ENCODE results near the gene BICD2. TPM values are rescaled to one million over a fixed set of nuclear protein-coding genes. Genes with fewer than 3 reads are reported as not detected.
"Not testable (repeated sequence)": the region's sequence is repeated elsewhere in the genome, so short reads cannot be mapped to it uniquely, and the experiment has no call there.

BICD2 gene
- 10 to 100 TPM; 13.3 to 14.2 TPM for total RNA-seq

DNA sequence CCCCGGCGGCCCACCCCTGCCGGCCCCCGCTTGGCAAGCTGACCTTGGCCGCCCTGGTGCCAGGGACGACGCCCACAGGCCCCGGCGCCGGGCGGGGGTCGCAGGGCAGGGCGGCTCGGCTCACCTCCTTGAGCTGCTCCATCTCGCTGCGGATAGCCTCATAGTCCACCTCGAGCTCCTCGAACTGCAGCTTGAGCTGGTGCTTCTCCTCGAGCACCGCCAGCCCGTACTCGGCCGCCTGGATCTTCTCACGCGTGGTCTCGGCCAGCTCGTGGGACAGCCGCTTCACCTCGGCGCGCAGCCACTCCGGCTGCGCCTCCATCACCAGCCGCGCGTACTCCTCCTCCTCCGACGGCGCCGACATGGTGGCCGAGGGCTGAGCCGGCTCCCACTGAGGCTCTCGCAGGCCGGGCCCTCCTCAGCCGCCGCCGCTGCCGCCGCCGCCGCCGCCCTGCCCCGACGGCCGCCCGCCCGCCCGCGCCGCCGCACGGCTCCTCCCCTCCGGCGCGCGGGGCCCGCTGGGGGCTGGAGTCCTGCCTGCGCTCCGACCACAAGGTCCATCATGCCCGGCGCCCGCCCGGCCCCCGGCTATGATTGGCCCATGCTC, at the start of gene BICD2:
BICD2 (minus strand) TSS at position 453 of the 607 bp plus-strand sequence; CDS start at position 364, 89 bp downstream.
- ChIA-PET CTCF (interaction anchor here (0.6 to 1.8 kb wide), 8 partner anchors 25 to 624 kb away, joined by 3 to 8 read pairs (median 3); no protein-coding TSS in a partner anchor), POLR2A (interaction anchor here (1.4 to 1.6 kb wide), 2 partner anchors 94 kb away, joined by 4 to 6 read pairs; partner anchors contain the start of gene IPPK)
- no peak for ATAC-seq
- Mint-ChIP-seq H3K4me1 (peaks cover 45% of the 10 kb centered on the region), H3K27ac (peak within 1 kb of the TSS; percentile 90), H3K27me3 (no peaks in the 10 kb centered on the region), H3K36me3 (ENCODE audit: low read depth) (peaks cover 3% of the 10 kb centered on the region), H3K9me3 (ENCODE audit: low read depth) (no peaks in the 10 kb centered on the region), H3K4me3 (peak within 1 kb of the TSS; percentile 89)
- DNase-seq, result no peak
- intact Hi-C loops (cut with DNase I, micrococcal nuclease), result loop anchor here (1.0 to 10.0 kb wide), 6 partner anchors 48 to 1402 kb away; partner anchors contain the start of genes CARD19 (in 1 of the 2), FAM120A (in 1 of the 2), IARS1 (in 1 of the 2) and ZNF484 (in 1 of the 2)

DNA sequence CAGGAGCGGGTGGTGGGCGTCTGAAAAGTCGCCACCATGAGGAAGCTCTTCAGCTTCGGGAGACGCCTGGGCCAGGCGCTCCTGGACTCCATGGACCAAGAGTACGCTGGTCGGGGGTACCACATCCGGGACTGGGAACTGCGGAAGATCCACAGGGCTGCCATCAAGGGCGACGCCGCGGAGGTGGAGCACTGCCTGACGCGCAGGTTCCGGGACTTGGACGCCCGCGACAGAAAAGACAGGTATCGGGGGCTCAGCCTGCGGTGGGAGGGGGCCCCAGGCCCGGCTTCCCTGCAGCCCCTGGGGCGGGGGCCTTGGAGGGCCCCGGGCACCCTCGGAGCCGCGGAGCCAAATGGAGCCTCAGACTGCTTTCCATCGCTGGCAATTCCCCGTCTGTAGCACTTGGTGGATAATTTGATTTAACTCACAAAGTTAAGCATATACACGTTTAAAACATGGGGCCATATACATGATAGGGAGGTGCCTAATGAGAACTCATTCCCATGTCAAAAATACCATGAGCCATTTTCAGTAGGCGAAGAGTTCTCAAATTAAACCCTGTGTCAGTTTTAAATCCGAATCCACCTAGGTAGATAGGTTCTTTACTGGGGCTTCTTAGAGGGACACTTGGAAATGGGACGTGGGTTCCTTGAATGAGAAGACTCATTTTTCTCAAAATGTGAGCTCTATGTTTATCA, 45.1 kb upstream of the BICD2 start:
- not testable (repeated sequence) for ATAC-seq
- intact Hi-C loops (cut with DNase I, micrococcal nuclease), result loop anchor here in 1 of 2 experiments (1.0 to 5.0 kb wide), 2 partner anchors 44 to 92 kb away; no protein-coding TSS in a partner anchor
- CTCF ChIA-PET, result interaction anchor here (0.8 to 1.1 kb wide), 3 partner anchors 11 to 46 kb away, joined by 3 to 5 read pairs (median 3); no protein-coding TSS in a partner anchor

DNA sequence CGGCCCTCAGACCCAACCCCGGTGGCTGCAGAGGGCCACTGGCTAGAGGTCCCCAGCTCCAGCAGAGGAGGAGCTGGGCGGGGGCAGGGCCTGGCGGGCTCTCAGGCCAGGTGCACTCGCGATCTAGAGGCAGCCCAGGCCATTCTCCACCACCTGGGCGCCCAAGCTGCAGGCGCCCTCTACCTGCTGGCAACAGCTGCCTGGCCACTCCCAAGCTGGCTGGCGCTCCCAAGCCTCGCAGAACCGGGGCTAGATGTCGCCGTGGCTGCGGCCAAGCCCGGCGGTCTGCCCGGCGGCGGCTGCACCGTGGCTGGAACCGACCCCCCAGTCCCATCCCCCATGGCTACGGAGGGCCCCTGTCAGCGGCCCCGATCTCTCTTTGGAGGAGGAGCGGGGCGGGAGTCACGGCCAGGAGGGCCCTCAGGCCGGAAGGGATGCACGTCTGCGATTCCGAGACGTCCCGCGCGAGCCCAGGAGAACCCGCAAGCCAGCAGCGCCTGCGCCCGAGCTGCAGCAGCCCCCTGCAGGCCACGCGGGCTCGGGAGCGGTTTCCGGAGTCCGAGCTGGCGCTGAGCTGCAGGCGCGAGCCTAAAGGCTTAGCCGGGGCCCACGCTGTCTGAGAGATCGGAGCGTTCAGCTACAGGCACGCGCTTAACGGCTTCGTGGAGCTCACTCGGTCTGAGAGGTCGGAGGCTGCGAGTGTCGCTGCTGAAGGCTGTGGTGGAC, 44.3 kb upstream of the BICD2 start:
- Mint-ChIP-seq H3K9me3 (ENCODE audit: low read depth) (no peaks in the 10 kb centered on the region), H3K27ac (peak overlapping the region; percentile 72), H3K4me1 (peaks cover 5% of the 10 kb centered on the region), H3K36me3 (ENCODE audit: low read depth) (no peaks in the 10 kb centered on the region), H3K27me3 (peaks cover 46% of the 10 kb centered on the region), H3K4me3 (peak overlapping the region; percentile 75)
- DNase-seq (peak; percentile 82), ATAC-seq (peak; percentile 57)
- intact Hi-C loops (cut with DNase I, micrococcal nuclease), result loop anchor here in 1 of 2 experiments (1.0 to 5.0 kb wide), 2 partner anchors 44 to 92 kb away; no protein-coding TSS in a partner anchor
- ChIA-PET CTCF (interaction anchor here (0.7 to 1.1 kb wide), 5 partner anchors 12 to 1121 kb away, joined by 3 to 5 read pairs (median 3); no protein-coding TSS in a partner anchor), POLR2A (no interaction called here)

More for the DNA sequence above, 45.1 kb upstream of the BICD2 start:
- DNase-seq, result peak; percentile 24
- H3K4me3 Mint-ChIP-seq, result peak overlapping the region; percentile 75
- H3K4me1 Mint-ChIP-seq; H3K9me3 Mint-ChIP-seq (ENCODE audit: low read depth); H3K36me3 Mint-ChIP-seq (ENCODE audit: low read depth); H3K27ac Mint-ChIP-seq; POLR2A ChIA-PET: not testable (repeated sequence)
- H3K27me3 Mint-ChIP-seq, result peaks cover 51% of the 10 kb centered on the region

DNA sequence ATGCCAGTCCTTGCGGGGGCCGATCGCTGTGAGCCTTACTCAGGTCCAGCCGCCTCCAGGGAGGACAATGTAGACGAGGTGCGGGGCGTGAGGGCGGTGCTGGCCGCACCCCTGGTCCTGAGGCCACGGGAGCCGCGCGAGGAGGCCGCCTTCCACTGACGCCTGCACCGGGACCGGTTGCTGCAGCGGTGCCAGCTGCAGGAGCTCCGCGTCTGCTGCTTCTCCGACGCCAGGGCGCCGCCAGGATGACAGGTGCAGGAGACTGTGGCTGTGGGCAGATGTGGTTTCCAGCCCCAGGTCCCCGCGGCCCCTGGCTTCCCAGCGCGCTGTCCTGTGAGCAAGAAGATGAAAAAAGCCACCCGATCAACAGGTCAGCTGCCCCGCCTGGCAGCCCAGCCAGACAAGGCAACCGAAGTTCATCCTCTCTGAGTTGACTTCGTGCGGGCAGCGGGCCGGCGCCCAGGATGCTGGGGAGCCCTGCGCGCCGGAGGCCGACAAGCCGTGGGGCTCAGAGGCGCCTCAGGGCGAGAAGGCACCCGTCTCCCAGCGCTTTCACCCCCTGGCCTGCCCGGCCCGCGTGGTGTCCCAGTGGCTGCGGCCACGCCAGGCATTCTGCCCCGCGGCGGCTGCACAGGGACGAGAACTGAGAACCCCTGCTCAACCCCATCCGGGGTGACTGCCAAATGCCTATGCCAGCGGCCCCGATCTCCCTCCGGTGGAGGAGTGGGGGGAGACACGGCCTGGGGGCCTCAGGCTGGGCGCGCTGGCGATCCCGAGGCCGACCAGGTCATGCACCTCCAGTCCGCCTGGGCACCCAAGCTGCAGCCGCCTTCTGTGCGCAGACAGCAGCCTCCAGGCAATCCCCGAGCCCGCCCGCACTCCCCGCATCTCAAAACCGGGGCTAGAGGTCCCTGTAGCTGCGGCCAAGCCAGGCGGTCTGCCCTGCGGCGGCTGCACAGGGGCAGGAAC, 43.4 kb upstream of the BICD2 start:
- H3K27me3 Mint-ChIP-seq, result peaks cover 41% of the 10 kb centered on the region
- CTCF ChIA-PET, result interaction anchor here (0.6 to 1.0 kb wide), 6 partner anchors 13 to 1122 kb away, joined by 3 to 4 read pairs (median 3); no protein-coding TSS in a partner anchor
- DNase-seq (peak; percentile 60), ATAC-seq (peak; percentile 18)
- intact Hi-C loops (cut with DNase I, micrococcal nuclease), result loop anchor here in 1 of 2 experiments (5.0 kb wide), 1 partner anchor 91 kb away; no protein-coding TSS in a partner anchor
- no peaks in the 10 kb centered on the region for H3K36me3 Mint-ChIP-seq (ENCODE audit: low read depth)
- no peaks in the 10 kb centered on the region for H3K9me3 Mint-ChIP-seq (ENCODE audit: low read depth)
- H3K4me3 Mint-ChIP-seq, result peak overlapping the region; percentile 22
- peaks cover 5% of the 10 kb centered on the region for H3K4me1 Mint-ChIP-seq
- H3K27ac Mint-ChIP-seq, result no peak overlapping the region
- POLR2A ChIA-PET, result no interaction called here

DNA sequence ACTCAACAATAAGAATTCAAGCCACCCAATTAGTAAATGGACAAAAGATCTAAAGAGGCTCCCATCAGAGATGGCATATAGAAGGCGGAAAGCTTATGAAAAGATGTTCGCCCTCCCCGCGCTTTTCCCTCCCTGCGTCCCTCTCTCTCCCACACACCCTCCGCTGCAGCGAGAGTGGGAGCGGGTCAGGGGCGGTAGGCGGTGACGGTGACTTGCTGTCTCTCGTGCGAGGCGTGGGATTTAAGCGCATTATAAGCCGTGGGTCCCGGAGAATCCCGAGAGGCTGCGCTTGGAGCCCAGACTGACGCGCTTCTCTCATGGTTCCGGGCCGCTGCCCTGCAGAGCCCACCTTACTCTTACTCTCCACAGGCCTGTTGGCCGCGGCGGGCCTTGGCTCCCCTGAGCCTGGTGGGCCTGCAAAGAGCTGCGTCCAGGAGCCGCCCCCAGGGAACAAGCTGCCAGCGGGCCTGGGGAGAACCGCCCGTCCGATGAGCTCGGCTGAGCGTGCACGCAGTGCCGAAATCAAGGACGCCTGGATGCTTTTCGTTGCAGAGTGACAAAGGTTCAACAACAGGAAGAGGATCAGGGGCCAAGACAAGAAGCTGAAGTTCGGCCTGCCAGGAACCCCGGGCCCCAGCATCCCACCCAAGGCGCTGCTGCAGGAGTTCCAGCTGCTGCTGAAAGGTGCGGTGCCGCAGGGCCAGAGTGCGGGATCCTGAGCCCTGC, 42.6 kb upstream of the BICD2 start:
- ATAC-seq (no peak), DNase-seq (no peak)
- Mint-ChIP-seq H3K27me3 (peaks cover 40% of the 10 kb centered on the region), H3K36me3 (ENCODE audit: low read depth) (no peaks in the 10 kb centered on the region), H3K27ac (no peak overlapping the region), H3K4me1 (peaks cover 5% of the 10 kb centered on the region), H3K9me3 (ENCODE audit: low read depth) (no peaks in the 10 kb centered on the region), H3K4me3 (no peak overlapping the region)
- ChIA-PET POLR2A (interaction anchor here (0.6 kb wide), 1 partner anchor 278 kb away, joined by 5 read pairs; no protein-coding TSS in a partner anchor), CTCF (interaction anchor here (0.6 to 0.7 kb wide), 4 partner anchors 36 to 590 kb away, joined by 3 to 4 read pairs (median 4); no protein-coding TSS in a partner anchor)
- intact Hi-C loops (cut with DNase I, micrococcal nuclease), result loop anchor here in 1 of 2 experiments (5.0 kb wide), 1 partner anchor 90 kb away; no protein-coding TSS in a partner anchor

DNA sequence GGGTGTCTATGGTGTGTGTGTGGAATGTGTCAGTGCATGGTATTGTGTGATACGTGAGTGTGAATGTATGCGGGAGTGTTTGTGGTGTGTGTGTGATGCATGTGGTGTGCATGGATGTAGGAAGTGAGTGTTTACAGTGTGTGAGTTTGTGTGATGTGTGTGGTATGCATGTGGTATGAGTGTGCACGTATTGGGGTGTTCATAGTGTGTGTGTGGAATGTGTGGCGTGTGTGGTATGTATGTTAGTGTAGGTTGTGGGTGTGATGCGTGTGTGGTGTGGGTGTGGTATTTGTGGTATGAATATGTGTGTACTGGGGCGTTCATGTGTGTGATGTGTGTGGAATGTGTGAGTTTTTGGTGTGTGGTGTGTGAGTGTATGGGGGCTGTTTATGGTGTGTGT, 40.1 kb upstream of the BICD2 start:
- ATAC-seq, result peak; percentile 20
- Mint-ChIP-seq H3K9me3 (ENCODE audit: low read depth) (no peaks in the 10 kb centered on the region), H3K27ac (no peak overlapping the region), H3K36me3 (ENCODE audit: low read depth) (no peaks in the 10 kb centered on the region), H3K4me3 (no peak overlapping the region), H3K4me1 (peaks cover 5% of the 10 kb centered on the region), H3K27me3 (peaks cover 28% of the 10 kb centered on the region)
- CTCF ChIA-PET, result no interaction called here
- POLR2A ChIA-PET, result no interaction called here
- no peak for DNase-seq
- intact Hi-C loops (cut with DNase I, micrococcal nuclease), result loop anchor here in 1 of 2 experiments (5.0 kb wide), 1 partner anchor 87 kb away; no protein-coding TSS in a partner anchor

DNA sequence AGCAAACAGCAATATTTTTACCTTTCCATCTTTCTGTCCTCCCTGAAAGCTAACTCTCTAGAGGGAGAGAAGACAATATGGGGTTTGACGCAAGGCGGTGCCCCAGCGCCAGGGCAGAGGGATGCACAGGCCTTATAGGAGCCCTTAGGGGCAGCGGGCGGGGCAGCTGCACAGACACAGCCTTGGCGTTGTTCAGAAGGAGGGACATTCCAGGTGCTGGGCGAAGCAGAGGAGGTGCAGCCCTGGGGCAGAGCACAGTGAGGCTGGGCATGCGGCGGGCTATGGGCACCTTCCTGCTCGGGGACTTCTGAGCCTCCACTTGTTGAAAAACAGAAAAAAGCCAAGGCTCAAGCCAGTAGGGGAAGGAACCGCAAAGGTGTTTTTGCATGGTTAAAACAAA, 33.7 kb upstream of the BICD2 start:
- no peak overlapping the region for H3K4me3 Mint-ChIP-seq
- no peaks in the 10 kb centered on the region for H3K4me1 Mint-ChIP-seq
- POLR2A ChIA-PET, result no interaction called here
- ATAC-seq (no peak), DNase-seq (no peak)
- H3K9me3 Mint-ChIP-seq (ENCODE audit: low read depth), result no peaks in the 10 kb centered on the region
- peaks cover 17% of the 10 kb centered on the region for H3K27me3 Mint-ChIP-seq
- CTCF ChIA-PET, result no interaction called here
- intact Hi-C loops (cut with DNase I, micrococcal nuclease), result no loop called here
- no peaks in the 10 kb centered on the region for H3K36me3 Mint-ChIP-seq (ENCODE audit: low read depth)
- H3K27ac Mint-ChIP-seq, result no peak overlapping the region

DNA sequence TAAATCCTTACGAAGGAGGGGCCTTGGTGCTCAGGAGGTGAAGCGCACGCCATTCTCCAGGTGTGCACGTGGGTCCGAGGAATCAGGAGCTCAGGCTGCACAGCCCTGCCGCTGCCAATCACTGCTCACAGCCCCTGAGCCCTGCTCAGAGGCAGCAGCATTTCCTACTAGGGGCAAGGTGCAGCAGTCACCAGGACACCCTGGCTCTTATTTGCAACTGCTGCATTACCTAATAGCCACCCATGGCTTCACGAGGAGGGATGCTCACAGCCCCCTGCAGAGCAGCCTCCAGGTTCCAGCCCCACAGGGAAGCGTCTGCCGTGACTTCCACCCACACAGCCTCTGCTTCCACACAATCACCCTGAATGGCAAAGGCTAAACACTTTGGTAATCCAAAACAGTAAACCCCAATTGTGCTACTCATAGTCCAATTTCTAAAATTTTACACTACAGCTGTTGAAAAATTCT, 31.7 kb upstream of the BICD2 start:
- DNase-seq; intact Hi-C loops (cut with DNase I, micrococcal nuclease); ATAC-seq; POLR2A ChIA-PET; H3K4me1 Mint-ChIP-seq; H3K27ac Mint-ChIP-seq; H3K36me3 Mint-ChIP-seq (ENCODE audit: low read depth); H3K4me3 Mint-ChIP-seq; H3K9me3 Mint-ChIP-seq (ENCODE audit: low read depth): not testable (repeated sequence)
- H3K27me3 Mint-ChIP-seq, result peaks cover 17% of the 10 kb centered on the region
- CTCF ChIA-PET, result interaction anchor here (0.6 to 1.4 kb wide), 3 partner anchors 161 to 657 kb away, joined by 3 read pairs; no protein-coding TSS in a partner anchor

DNA sequence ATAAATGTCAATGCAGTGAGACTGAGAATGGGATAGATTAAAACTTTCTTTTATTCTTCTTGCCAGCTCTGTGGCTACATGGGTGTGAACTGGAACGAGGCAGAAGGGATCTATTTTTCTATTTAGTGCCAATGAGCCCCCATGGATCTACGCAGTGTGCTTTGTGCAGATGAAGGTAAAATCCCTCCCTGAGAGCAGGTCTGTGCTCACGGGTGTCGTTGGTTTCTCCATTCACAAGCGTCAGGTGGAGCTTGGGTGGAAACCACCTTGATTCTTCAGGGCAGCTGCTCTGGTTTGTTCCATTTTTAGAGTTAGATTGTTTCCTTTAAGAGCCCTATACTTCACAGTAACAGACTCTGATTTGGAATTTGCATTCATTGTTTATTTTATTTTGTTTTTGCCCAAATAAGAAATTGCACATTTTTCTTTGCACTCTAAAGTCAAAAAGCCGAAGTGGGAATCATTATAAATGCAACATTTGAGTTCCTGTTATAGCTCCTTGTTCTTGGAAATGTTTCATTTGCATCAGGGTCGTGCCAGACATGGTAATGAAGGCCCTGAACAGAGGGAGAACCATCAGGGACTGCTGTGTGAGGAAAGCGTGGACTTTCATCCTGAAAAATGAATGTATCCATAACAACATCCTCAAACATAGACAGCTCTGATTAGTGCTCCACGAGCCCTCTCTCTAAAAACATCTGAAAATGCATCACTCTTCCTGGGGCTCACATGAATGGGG, 31.1 kb upstream of the BICD2 start:
- no peak for DNase-seq
- Mint-ChIP-seq H3K36me3 (ENCODE audit: low read depth) (no peaks in the 10 kb centered on the region), H3K4me3 (no peak overlapping the region), H3K9me3 (ENCODE audit: low read depth) (no peaks in the 10 kb centered on the region), H3K27me3 (peaks cover 17% of the 10 kb centered on the region), H3K4me1 (peaks cover 7% of the 10 kb centered on the region), H3K27ac (no peak overlapping the region)
- intact Hi-C loops (cut with DNase I, micrococcal nuclease), result no loop called here
- CTCF ChIA-PET, result interaction anchor here (0.6 to 1.2 kb wide), 2 partner anchors 160 to 191 kb away, joined by 3 read pairs; no protein-coding TSS in a partner anchor
- POLR2A ChIA-PET, result no interaction called here
- ATAC-seq, result no peak

Data from activated CD4-positive, alpha-beta T cell treated with anti-CD3 and anti-CD28 coated beads for 36 hours (primary cell).